RWPE1 (cell line): ENCODE results near the gene ADGRB3.
A peak's percentile ranks its signal among the peaks of the same experiment; 100 is the strongest.
"Not testable (repeated sequence)": the region's sequence is repeated elsewhere in the genome, so short reads cannot be mapped to it uniquely, and the experiment has no call there.

Experiments used
- CTCF ChIA-PET: fragments of 350-600 bp; sonication (Branson Sonifier 250); formaldehyde crosslinking; extraction: SDS; loops from one replicate; lab custom pipeline; 2021; lab: Yijun Ruan, JAX
- POLR2A ChIA-PET: fragments of 400-600 bp; formaldehyde crosslinking; extraction: SDS; loops from one replicate; lab custom pipeline; 2020; ENCODE audit warnings: antibody characterized with exemption; ENCODE audit not compliant: low non-redundant PET; lab: Yijun Ruan, JAX
- DNase-seq: peaks from one replicate; pipeline ENCODE4 v3.0.0; 2012; ENCODE audit warnings: low spot score
- H3K27ac ChIP-seq: fragments of 450-650 bp; 2 replicates; pipeline ENCODE4 v1.5.1; 2017
- CTCF ChIP-seq: fragments of 450-650 bp; conservative IDR thresholded peaks from 2 replicates; pipeline ENCODE4 v1.5.1; 2017; ENCODE audit warnings: low read depth, mild to moderate bottlenecking

ADGRB3 gene

GRCh38 chr6:68771426-68771825 is 136.3 kb downstream of the ADGRB3 start:
- TF ChIP-seq CTCF: no peak
- H3K27ac ChIP-seq: no peak overlapping the region
- DNase-seq: no peak
- CTCF ChIA-PET: no interaction called here
- POLR2A ChIA-PET: no interaction called here

- ChIA-PET CTCF (interaction anchor here (0.6 kb wide), 2 partner anchors 9 to 55 kb away, joined by 3 read pairs; no protein-coding TSS in a partner anchor), POLR2A (no interaction called here)
- no peak overlapping the region for H3K27ac ChIP-seq
- DNase-seq: no peak
- TF ChIP-seq CTCF: no peak
Observed at GRCh38 chr6:68774843-68775242, 139.8 kb downstream of the ADGRB3 start.

GRCh38 chr6:68776354-68776753 is 141.3 kb downstream of the ADGRB3 start:
- no peak for TF ChIP-seq CTCF
- DNase-seq: no peak
- CTCF ChIA-PET: no interaction called here
- POLR2A ChIA-PET: no interaction called here
- H3K27ac ChIP-seq: no peak overlapping the region

- ChIA-PET POLR2A (no interaction called here), CTCF (interaction anchor here (0.6 kb wide), 1 partner anchor 28 kb away, joined by 3 read pairs; no protein-coding TSS in a partner anchor)
- H3K27ac ChIP-seq: no peak overlapping the region
- no peak for TF ChIP-seq CTCF
- peak; percentile 5 for DNase-seq
Observed at GRCh38 chr6:68777956-68778355, 142.9 kb downstream of the ADGRB3 start.

GRCh38 chr6:68778356-68779020 is 143.4 kb downstream of the ADGRB3 start:
- H3K27ac ChIP-seq: no peak overlapping the region
- DNase-seq: peak; percentile 5
- ChIA-PET POLR2A (no interaction called here), CTCF (interaction anchor here (0.6 to 1.5 kb wide), 6 partner anchors 16 to 1026 kb away, joined by 3 to 8 read pairs (median 4); no protein-coding TSS in a partner anchor)
- TF ChIP-seq CTCF: no peak; the same call in 1 of the 2 replicates

- DNase-seq: no peak
- no peak overlapping the region for H3K27ac ChIP-seq
- TF ChIP-seq CTCF: no peak
- POLR2A ChIA-PET: no interaction called here
- CTCF ChIA-PET: interaction anchor here (0.6 to 1.5 kb wide), 5 partner anchors 15 to 1027 kb away, joined by 3 to 8 read pairs (median 5); no protein-coding TSS in a partner anchor
Observed at GRCh38 chr6:68779366-68779765, 144.3 kb downstream of the ADGRB3 start.

- POLR2A ChIA-PET, CTCF ChIA-PET, DNase-seq, H3K27ac ChIP-seq: not testable (repeated sequence)
Observed at GRCh38 chr6:68790128-68790527, 155.0 kb downstream of the ADGRB3 start.

- DNase-seq, H3K27ac ChIP-seq, POLR2A ChIA-PET, CTCF ChIA-PET: not testable (repeated sequence)
Observed at GRCh38 chr6:68814976-68815375, 179.9 kb downstream of the ADGRB3 start.
